ENCODE results near the gene TYRO3.

GRCh38 chr15:41562244-41562643 is 3.2 kb downstream of the TYRO3 start:
- TF ChIP-seq CTCF (IDR thresholded peaks at IDR 0.05) (no peak), POLR2AphosphoS5 (IDR thresholded peaks at IDR 0.05) (no peak), POLR2A (IDR thresholded peaks at IDR 0.05) (no peak)
